BLaER1 treated with 17β-estradiol and CSF1 and Interleukin-3, amounts not matched to agents 10 nM and 100 nM (cell line): ENCODE results near the gene C16orf90.

Experiments used
- H3K27ac ChIP-seq, 11 experiments: shearing (Covaris generic); formaldehyde crosslinking; 2 replicates each; pipeline ENCODE4 v1.8.1; 2022
- H3K27me3 ChIP-seq, 11 experiments: shearing (Covaris generic); formaldehyde crosslinking; 2 replicates each; pipeline ENCODE4 v1.8.1; 2022
- H3K36me3 ChIP-seq, 11 experiments: shearing (Covaris generic); formaldehyde crosslinking; 2 replicates each; pipeline ENCODE4 v1.8.1; 2022
- H3K4me1 ChIP-seq, 10 experiments: shearing (Covaris generic); formaldehyde crosslinking; 2 replicates each; pipeline ENCODE4 v1.8.1; 2022
- H3K4me2 ChIP-seq, 11 experiments: shearing (Covaris generic); formaldehyde crosslinking; 2 replicates each; pipeline ENCODE4 v1.8.1; 2022
- H3K4me3 ChIP-seq, 10 experiments: shearing (Covaris generic); formaldehyde crosslinking; 2 replicates each; pipeline ENCODE4 v1.8.1; 2022
- H3K9ac ChIP-seq, 11 experiments: shearing (Covaris generic); formaldehyde crosslinking; 2 replicates each; pipeline ENCODE4 v1.8.1; 2022
- H3K9me3 ChIP-seq, 11 experiments: shearing (Covaris generic); formaldehyde crosslinking; replicated peaks in 1 of 11; 2 replicates each; pipeline ENCODE4 v1.8.1; 2022
- H4K20me1 ChIP-seq, 11 experiments: shearing (Covaris generic); formaldehyde crosslinking; 2 replicates each; pipeline ENCODE4 v1.8.1; 2022
- Cebpa-rat ChIP-seq, 11 experiments: shearing (Covaris generic); IDR thresholded peaks; 2 replicates each; pipeline ENCODE4 v1.8.1; 2022

Gene C16orf90

GRCh38 chr16:3518986-3519348 lies 23.7 kb upstream of the C16orf90 start:
- H3K27ac ChIP-seq, result no peak overlapping the region
- peaks cover 57 to 98% (median 83%) of the 10 kb centered on the region in 11 experiments for H3K36me3 ChIP-seq
- H3K27me3 ChIP-seq, result no peaks in the 10 kb centered on the region
- no peaks in the 10 kb centered on the region for H4K20me1 ChIP-seq
- no peak for TF ChIP-seq Cebpa-rat (IDR thresholded peaks at IDR 0.05)
- H3K4me3 ChIP-seq, result no peak overlapping the region
- no peak overlapping the region for H3K9ac ChIP-seq
- no peak overlapping the region for H3K4me2 ChIP-seq
- no peaks in the 10 kb centered on the region for H3K4me1 ChIP-seq
- no peaks in the 10 kb centered on the region for H3K9me3 ChIP-seq

GRCh38 chr16:3518292-3518985 lies 23.1 kb upstream of the C16orf90 start:
- H3K4me3 ChIP-seq, result no peak overlapping the region
- H3K27ac ChIP-seq, result no peak overlapping the region
- no peaks in the 10 kb centered on the region for H3K27me3 ChIP-seq
- TF ChIP-seq Cebpa-rat (IDR thresholded peaks at IDR 0.05), result no peak
- peaks cover 57 to 98% (median 83%) of the 10 kb centered on the region in 11 experiments for H3K36me3 ChIP-seq
- H3K4me1 ChIP-seq, result no peaks in the 10 kb centered on the region
- no peak overlapping the region for H3K9ac ChIP-seq
- H3K4me2 ChIP-seq, result no peak overlapping the region
- H3K9me3 ChIP-seq, result no peaks in the 10 kb centered on the region
- H4K20me1 ChIP-seq, result no peaks in the 10 kb centered on the region

- no peak for TF ChIP-seq Cebpa-rat (IDR thresholded peaks at IDR 0.05)
- H3K9ac ChIP-seq, result no peak overlapping the region
- no peaks in the 10 kb centered on the region for H4K20me1 ChIP-seq
- H3K27me3 ChIP-seq, result no peaks in the 10 kb centered on the region
- H3K36me3 ChIP-seq, result peaks cover 69 to 100% (median 94%) of the 10 kb centered on the region in 11 experiments
- H3K9me3 ChIP-seq, result no peaks in the 10 kb centered on the region
- H3K4me3 ChIP-seq, result no peak overlapping the region
- no peaks in the 10 kb centered on the region for H3K4me1 ChIP-seq
- no peak overlapping the region for H3K4me2 ChIP-seq
- H3K27ac ChIP-seq, result no peak overlapping the region
These were observed 20.6 kb upstream of the C16orf90 start for GRCh38 chr16:3515897-3516296.

GRCh38 chr16:3514621-3515020 lies 19.3 kb upstream of the C16orf90 start:
- Histone ChIP-seq H3K4me3 (no peak overlapping the region), H3K4me2 (no peak overlapping the region), H4K20me1 (no peaks in the 10 kb centered on the region), H3K27me3 (no peaks in the 10 kb centered on the region), H3K9ac (peak overlapping the region in 1 of 11 experiments; percentile 11; a peak in 1 of 22 replicates), H3K27ac (no peak overlapping the region), H3K9me3 (no peaks in the 10 kb centered on the region), H3K4me1 (peaks cover 0 to 2% (median 0%) of the 10 kb centered on the region in 10 experiments; a peak in 4 of 20 replicates), H3K36me3 (peaks cover 64 to 100% (median 92%) of the 10 kb centered on the region in 11 experiments)
- no peak for TF ChIP-seq Cebpa-rat (IDR thresholded peaks at IDR 0.05)

GRCh38 chr16:3513892-3514583 lies 18.7 kb upstream of the C16orf90 start:
- Histone ChIP-seq H3K4me3 (no peak overlapping the region), H3K36me3 (peaks cover 68 to 100% (median 92%) of the 10 kb centered on the region in 11 experiments), H4K20me1 (no peaks in the 10 kb centered on the region), H3K9me3 (no peaks in the 10 kb centered on the region), H3K27ac (no peak overlapping the region), H3K4me1 (peaks cover 0 to 7% (median 0%) of the 10 kb centered on the region in 10 experiments; a peak in 4 of 20 replicates), H3K9ac (peak overlapping the region in 1 of 11 experiments; percentile 11; a peak in 1 of 22 replicates), H3K27me3 (no peaks in the 10 kb centered on the region), H3K4me2 (no peak overlapping the region)
- no peak for TF ChIP-seq Cebpa-rat (IDR thresholded peaks at IDR 0.05)

- Histone ChIP-seq H3K27ac (no peak overlapping the region), H3K9me3 (no peaks in the 10 kb centered on the region), H3K4me3 (no peak overlapping the region), H3K36me3 (peaks cover 71 to 99% (median 83%) of the 10 kb centered on the region in 11 experiments), H3K4me1 (peaks cover 0 to 14% (median 0%) of the 10 kb centered on the region in 10 experiments; a peak in 5 of 20 replicates), H4K20me1 (no peaks in the 10 kb centered on the region), H3K9ac (no peak overlapping the region), H3K27me3 (no peaks in the 10 kb centered on the region), H3K4me2 (no peak overlapping the region)
- no peak for TF ChIP-seq Cebpa-rat (IDR thresholded peaks at IDR 0.05)
These were observed 16.2 kb upstream of the C16orf90 start for GRCh38 chr16:3511286-3512180.

GRCh38 chr16:3510416-3510815 lies 15.1 kb upstream of the C16orf90 start:
- H3K27me3 ChIP-seq, result no peaks in the 10 kb centered on the region
- H3K27ac ChIP-seq, result no peak overlapping the region
- peaks cover 72 to 99% (median 80%) of the 10 kb centered on the region in 11 experiments for H3K36me3 ChIP-seq
- H3K4me3 ChIP-seq, result no peak overlapping the region
- no peak overlapping the region for H3K4me2 ChIP-seq
- no peak overlapping the region for H3K9ac ChIP-seq
- H3K4me1 ChIP-seq, result peaks cover 0 to 14% (median 0%) of the 10 kb centered on the region in 10 experiments; a peak in 6 of 20 replicates
- H4K20me1 ChIP-seq, result no peaks in the 10 kb centered on the region
- TF ChIP-seq Cebpa-rat (IDR thresholded peaks at IDR 0.05), result no peak
- H3K9me3 ChIP-seq, result no peaks in the 10 kb centered on the region

- no peak for TF ChIP-seq Cebpa-rat (IDR thresholded peaks at IDR 0.05)
- Histone ChIP-seq H3K9me3 (no peaks in the 10 kb centered on the region), H3K27me3 (no peaks in the 10 kb centered on the region), H3K9ac (peak overlapping the region in 1 of 11 experiments; percentile 48; a peak in 1 of 22 replicates), H4K20me1 (no peaks in the 10 kb centered on the region), H3K4me1 (peaks cover 0 to 23% (median 0%) of the 10 kb centered on the region in 10 experiments; a peak in 7 of 20 replicates), H3K4me3 (no peak overlapping the region), H3K36me3 (peaks cover 64 to 99% (median 80%) of the 10 kb centered on the region in 11 experiments), H3K4me2 (no peak overlapping the region), H3K27ac (no peak overlapping the region)
These were observed 14.2 kb upstream of the C16orf90 start for GRCh38 chr16:3509470-3509928.

- no peak overlapping the region for H3K4me3 ChIP-seq
- H3K4me1 ChIP-seq, result peaks cover 0 to 26% (median 2%) of the 10 kb centered on the region in 10 experiments; a peak in 14 of 20 replicates
- no peaks in the 10 kb centered on the region for H3K9me3 ChIP-seq
- peaks cover 56 to 92% (median 76%) of the 10 kb centered on the region in 11 experiments for H3K36me3 ChIP-seq
- H3K27ac ChIP-seq, result no peak overlapping the region
- H3K4me2 ChIP-seq, result peak overlapping the region in 1 of 11 experiments; percentile 23; a peak in 1 of 22 replicates
- no peaks in the 10 kb centered on the region for H4K20me1 ChIP-seq
- TF ChIP-seq Cebpa-rat (IDR thresholded peaks at IDR 0.05), result no peak
- no peak overlapping the region for H3K9ac ChIP-seq
- no peaks in the 10 kb centered on the region for H3K27me3 ChIP-seq
These were observed 13.4 kb upstream of the C16orf90 start for GRCh38 chr16:3508736-3509135.
